SU-DHL-6 (cell line): ENCODE measurements around the gene MCRIP2.

ENCODE experiments used
- EZH2phosphoT487 ChIP-seq: fragments of 200-600 bp; sonication (generic), shearing (Covaris generic); conservative IDR thresholded peaks from 2 replicates; pipeline ENCODE4 v1.6.1; 2018; ENCODE audit warnings: mild to moderate bottlenecking, antibody characterized with exemption, low read length, moderate library complexity, mixed read lengths
- TF ChIP-seq, protein P1 (sequence below): fragments of 200-600 bp; sonication (generic); IDR thresholded peaks from one replicate; pipeline ENCODE4 v1.5.1; 2017; ENCODE audit warnings: antibody characterized with exemption, mild to moderate bottlenecking, low read length, moderate library complexity; ENCODE audit not compliant: insufficient read depth, poor library complexity, severe bottlenecking

DNA sequence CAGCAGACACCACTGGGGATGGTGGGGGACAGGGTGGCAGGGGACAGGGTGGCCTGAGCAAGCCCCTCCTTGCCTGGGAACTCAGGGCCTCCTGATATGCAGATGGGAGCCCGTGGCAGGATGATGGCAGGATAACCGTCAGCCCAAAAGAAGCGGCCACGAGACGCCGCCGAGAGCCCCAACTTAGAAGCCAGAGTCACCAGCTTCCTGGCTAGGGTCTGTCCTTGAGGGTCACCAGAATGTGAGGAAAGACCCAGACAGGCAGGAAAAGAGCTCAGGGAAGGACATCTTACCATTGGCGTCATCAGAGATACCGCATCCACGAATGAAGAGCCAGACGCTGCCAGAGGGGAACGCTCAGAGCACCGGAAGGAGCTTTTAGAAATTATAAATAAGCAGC, 32.3 kb upstream of the MCRIP2 start:
- TF ChIP-seq, protein P1, sequence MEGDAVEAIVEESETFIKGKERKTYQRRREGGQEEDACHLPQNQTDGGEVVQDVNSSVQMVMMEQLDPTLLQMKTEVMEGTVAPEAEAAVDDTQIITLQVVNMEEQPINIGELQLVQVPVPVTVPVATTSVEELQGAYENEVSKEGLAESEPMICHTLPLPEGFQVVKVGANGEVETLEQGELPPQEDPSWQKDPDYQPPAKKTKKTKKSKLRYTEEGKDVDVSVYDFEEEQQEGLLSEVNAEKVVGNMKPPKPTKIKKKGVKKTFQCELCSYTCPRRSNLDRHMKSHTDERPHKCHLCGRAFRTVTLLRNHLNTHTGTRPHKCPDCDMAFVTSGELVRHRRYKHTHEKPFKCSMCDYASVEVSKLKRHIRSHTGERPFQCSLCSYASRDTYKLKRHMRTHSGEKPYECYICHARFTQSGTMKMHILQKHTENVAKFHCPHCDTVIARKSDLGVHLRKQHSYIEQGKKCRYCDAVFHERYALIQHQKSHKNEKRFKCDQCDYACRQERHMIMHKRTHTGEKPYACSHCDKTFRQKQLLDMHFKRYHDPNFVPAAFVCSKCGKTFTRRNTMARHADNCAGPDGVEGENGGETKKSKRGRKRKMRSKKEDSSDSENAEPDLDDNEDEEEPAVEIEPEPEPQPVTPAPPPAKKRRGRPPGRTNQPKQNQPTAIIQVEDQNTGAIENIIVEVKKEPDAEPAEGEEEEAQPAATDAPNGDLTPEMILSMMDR = no peak
- no peak for TF ChIP-seq EZH2phosphoT487
